ENCODE results near the gene HOPX.

Gene HOPX

GRCh38 chr4:56704089-56704871 is 23.2 kb upstream of the HOPX start:
- Histone ChIP-seq H3K4me3 (ENCODE audit: low read depth, low read length) (no peak overlapping the region), H3K79me2 (no peaks in the 10 kb centered on the region), H3K9me3 (ENCODE audit: control insufficient read depth, low read length) (no peaks in the 10 kb centered on the region), H3K27ac (peak overlapping the region; percentile 63), H3K27me3 (ENCODE audit: control insufficient read depth, insufficient read depth, low read length) (no peaks in the 10 kb centered on the region), H3K36me3 (ENCODE audit: control insufficient read depth, insufficient read depth, low read length) (no peaks in the 10 kb centered on the region), H3K4me1 (peaks cover 8% of the 10 kb centered on the region), H3K4me2 (ENCODE audit: low read length) (no peak overlapping the region), H2AFZ (peak overlapping the region; percentile 73), H3K9ac (no peak overlapping the region)
- TF ChIP-seq, protein P1, sequence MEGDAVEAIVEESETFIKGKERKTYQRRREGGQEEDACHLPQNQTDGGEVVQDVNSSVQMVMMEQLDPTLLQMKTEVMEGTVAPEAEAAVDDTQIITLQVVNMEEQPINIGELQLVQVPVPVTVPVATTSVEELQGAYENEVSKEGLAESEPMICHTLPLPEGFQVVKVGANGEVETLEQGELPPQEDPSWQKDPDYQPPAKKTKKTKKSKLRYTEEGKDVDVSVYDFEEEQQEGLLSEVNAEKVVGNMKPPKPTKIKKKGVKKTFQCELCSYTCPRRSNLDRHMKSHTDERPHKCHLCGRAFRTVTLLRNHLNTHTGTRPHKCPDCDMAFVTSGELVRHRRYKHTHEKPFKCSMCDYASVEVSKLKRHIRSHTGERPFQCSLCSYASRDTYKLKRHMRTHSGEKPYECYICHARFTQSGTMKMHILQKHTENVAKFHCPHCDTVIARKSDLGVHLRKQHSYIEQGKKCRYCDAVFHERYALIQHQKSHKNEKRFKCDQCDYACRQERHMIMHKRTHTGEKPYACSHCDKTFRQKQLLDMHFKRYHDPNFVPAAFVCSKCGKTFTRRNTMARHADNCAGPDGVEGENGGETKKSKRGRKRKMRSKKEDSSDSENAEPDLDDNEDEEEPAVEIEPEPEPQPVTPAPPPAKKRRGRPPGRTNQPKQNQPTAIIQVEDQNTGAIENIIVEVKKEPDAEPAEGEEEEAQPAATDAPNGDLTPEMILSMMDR (IDR thresholded peaks at IDR 0.05) = no peak

DNA sequence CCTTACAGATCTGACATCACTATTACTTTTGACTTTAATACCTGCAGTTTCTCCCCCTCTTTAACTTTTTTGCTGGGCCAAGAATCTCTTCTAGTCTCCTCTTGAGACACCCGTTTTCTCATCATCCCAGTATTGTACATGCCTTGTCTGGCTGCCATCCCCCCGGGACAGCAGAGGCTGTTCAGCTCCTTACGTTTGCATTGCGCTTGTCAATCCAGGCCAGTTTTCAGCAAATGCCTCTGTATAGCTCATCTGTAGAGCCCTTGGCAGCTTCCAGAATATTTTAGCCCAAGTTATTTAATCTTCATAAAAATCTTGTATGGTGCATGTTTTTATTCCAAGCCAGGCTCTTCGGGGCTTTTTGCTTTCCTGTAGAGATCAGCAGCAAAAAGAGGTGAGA is 22.3 kb upstream of the HOPX start:
- peak overlapping the region; percentile 13 for H3K4me2 ChIP-seq (ENCODE audit: low read length)
- TF ChIP-seq, protein P1 (IDR thresholded peaks at IDR 0.05) = no peak
- H3K27me3 ChIP-seq (ENCODE audit: control insufficient read depth, insufficient read depth, low read length) = no peaks in the 10 kb centered on the region
- H3K4me3 ChIP-seq (ENCODE audit: low read depth, low read length) = no peak overlapping the region
- H3K36me3 ChIP-seq (ENCODE audit: control insufficient read depth, insufficient read depth, low read length) = no peaks in the 10 kb centered on the region
- peaks cover 8% of the 10 kb centered on the region for H3K4me1 ChIP-seq
- no peaks in the 10 kb centered on the region for H3K79me2 ChIP-seq
- H3K27ac ChIP-seq = peak overlapping the region; percentile 63
- peak overlapping the region; percentile 73 for H2AFZ ChIP-seq
- H3K9me3 ChIP-seq (ENCODE audit: control insufficient read depth, low read length) = no peaks in the 10 kb centered on the region
- H3K9ac ChIP-seq = no peak overlapping the region

DNA sequence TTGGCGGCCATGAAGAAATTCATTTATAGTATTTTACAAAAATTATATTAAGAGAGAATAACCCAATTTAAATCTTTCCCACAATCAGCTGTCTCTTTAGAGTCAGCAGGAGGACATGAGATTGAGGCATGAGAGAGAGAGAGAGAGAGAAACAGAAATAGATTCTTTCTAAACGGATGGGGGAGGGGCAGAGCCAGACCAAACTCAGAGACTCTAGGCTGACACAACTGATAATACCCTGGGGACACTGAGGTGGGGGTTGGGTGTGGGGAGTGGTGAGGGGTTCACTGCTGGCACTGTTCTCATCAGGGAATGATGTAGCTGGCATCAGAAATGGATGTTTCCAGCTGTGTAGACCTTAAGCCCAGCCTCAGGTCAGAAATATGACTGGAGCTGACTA is 20.5 kb upstream of the HOPX start:
- Histone ChIP-seq H3K9ac (no peak overlapping the region), H3K27ac (no peak overlapping the region), H2AFZ (no peak overlapping the region), H3K9me3 (ENCODE audit: control insufficient read depth, low read length) (no peaks in the 10 kb centered on the region), H3K79me2 (no peaks in the 10 kb centered on the region), H3K4me3 (ENCODE audit: low read depth, low read length) (no peak overlapping the region), H3K27me3 (ENCODE audit: control insufficient read depth, insufficient read depth, low read length) (no peaks in the 10 kb centered on the region), H3K4me1 (peaks cover 8% of the 10 kb centered on the region), H3K36me3 (ENCODE audit: control insufficient read depth, insufficient read depth, low read length) (no peaks in the 10 kb centered on the region), H3K4me2 (ENCODE audit: low read length) (no peak overlapping the region)
- TF ChIP-seq, protein P1 (IDR thresholded peaks at IDR 0.05) = no peak

GRCh38 chr4:56701161-56701480 is 20.0 kb upstream of the HOPX start:
- no peak overlapping the region for H2AFZ ChIP-seq
- H3K4me1 ChIP-seq = peaks cover 8% of the 10 kb centered on the region
- H3K9ac ChIP-seq = no peak overlapping the region
- no peaks in the 10 kb centered on the region for H3K79me2 ChIP-seq
- H3K4me2 ChIP-seq (ENCODE audit: low read length) = no peak overlapping the region
- H3K27me3 ChIP-seq (ENCODE audit: control insufficient read depth, insufficient read depth, low read length) = no peaks in the 10 kb centered on the region
- TF ChIP-seq, protein P1 (IDR thresholded peaks at IDR 0.05) = no peak
- no peak overlapping the region for H3K4me3 ChIP-seq (ENCODE audit: low read depth, low read length)
- no peaks in the 10 kb centered on the region for H3K36me3 ChIP-seq (ENCODE audit: control insufficient read depth, insufficient read depth, low read length)
- no peak overlapping the region for H3K27ac ChIP-seq
- no peaks in the 10 kb centered on the region for H3K9me3 ChIP-seq (ENCODE audit: control insufficient read depth, low read length)

DNA sequence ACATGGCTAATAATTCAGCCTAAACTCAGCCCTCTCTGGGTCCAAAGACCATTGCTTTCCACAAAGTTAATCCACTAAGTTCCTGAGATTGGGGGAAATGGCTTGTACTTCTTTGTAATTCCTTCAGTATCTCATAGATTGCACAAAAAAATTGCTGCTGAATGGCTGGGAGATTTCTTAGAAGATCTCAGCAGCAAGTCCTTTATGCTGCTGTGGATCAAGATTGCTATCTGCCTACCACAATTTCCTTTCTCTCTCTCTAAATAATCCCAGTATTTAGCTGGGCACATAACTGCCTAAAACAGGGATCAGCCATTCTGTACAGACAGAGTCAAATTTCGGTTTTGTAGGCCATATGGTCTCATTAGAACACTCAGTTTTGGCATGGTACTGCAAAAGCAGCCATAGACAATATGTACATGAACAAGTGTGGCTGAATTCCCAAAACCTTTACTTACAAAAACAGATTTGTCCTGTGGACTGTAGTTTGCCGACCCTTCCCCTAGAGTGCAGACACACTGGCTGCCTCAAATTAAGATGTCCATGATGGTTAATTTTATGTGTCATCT is 18.5 kb upstream of the HOPX start:
- H3K79me2 ChIP-seq = no peaks in the 10 kb centered on the region
- TF ChIP-seq, protein P1 (IDR thresholded peaks at IDR 0.05) = no peak
- H3K27me3 ChIP-seq (ENCODE audit: control insufficient read depth, insufficient read depth, low read length) = no peaks in the 10 kb centered on the region
- H3K4me3 ChIP-seq (ENCODE audit: low read depth, low read length) = no peak overlapping the region
- no peaks in the 10 kb centered on the region for H3K36me3 ChIP-seq (ENCODE audit: control insufficient read depth, insufficient read depth, low read length)
- H3K4me1 ChIP-seq = peaks cover 8% of the 10 kb centered on the region
- no peak overlapping the region for H3K27ac ChIP-seq
- H2AFZ ChIP-seq = no peak overlapping the region
- no peaks in the 10 kb centered on the region for H3K9me3 ChIP-seq (ENCODE audit: control insufficient read depth, low read length)
- no peak overlapping the region for H3K9ac ChIP-seq
- H3K4me2 ChIP-seq (ENCODE audit: low read length) = no peak overlapping the region
